ENCODE results near the gene PASK. TPM values are rescaled to one million over a fixed set of nuclear protein-coding genes. Genes with fewer than 3 reads are reported as not detected.
"Not testable (repeated sequence)": the region's sequence is repeated elsewhere in the genome, so short reads cannot be mapped to it uniquely, and the experiment has no call there.

PASK gene
- total RNA-seq, 8 experiments from 2014 or later, result 1.8 to 21.1 (median 11.0) TPM

GRCh38 chr2:241111440-241111805 lies 37.8 kb downstream of the PASK start:
- Histone ChIP-seq H3K4me3 (no peak overlapping the region), H3K27ac (no peak overlapping the region), H3K4me1 (replicated peaks in 1 of 2) (no peaks in the 10 kb centered on the region)
- ATAC-seq (replicated peaks in 6 of 8), result no peak
- 80 to 100% (median 96%) methylated on average over 1 to 4 of the region's 9 CpGs; no CpG with 5 or more reads in 3 of the 10 experiments for WGBS, 10 experiments
- in situ Hi-C loops (cut with MboI; ENCODE audit: low pct_unique_long_range_greater_than_20kb in 2 of 9, low sequenced_read_pairs in 9 of 9, unreplicated experiment in 9 of 9), result no loop called here

DNA sequence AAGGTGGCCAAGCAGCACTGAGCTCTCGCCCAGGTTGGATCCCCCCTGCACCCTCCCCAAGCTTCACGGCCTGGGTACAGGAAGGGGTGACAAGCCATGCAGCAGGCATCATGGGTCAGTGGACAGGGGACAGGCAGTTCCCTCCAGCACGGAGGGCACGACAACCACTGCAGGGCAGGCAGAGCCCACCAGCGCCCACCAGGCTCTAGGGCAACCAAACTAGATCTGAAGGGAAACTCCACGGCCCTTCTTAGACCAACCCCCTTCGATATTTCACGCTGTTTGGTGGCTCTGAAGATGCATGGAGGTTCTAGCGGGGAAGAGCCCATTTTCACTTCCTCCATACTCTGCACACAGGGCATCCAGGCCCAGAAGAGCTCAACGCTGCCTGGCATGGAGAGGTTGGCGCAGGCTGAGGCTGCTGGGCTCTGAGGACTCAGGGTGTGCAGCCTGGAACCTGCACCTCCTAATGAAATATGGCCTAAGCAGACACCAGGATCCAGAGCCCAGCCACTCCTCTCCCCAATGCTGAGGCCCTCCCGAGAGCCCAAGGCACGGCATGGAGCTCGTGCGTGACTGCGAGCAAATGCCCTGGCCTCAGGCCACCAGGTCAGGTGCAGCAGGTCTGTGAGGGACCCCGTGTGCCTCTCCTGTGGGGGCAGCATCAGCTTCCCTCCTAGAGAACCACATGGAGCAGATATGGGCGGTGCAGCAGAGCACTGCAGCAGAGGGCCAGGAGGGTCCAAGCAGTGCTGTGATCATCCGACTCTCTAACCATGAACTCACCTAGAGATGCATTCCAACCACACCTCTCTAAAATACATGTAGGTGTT lies 38.4 kb downstream of the PASK start:
- Histone ChIP-seq H3K27ac (no peak overlapping the region), H3K4me1 (replicated peaks in 1 of 2) (no peaks in the 10 kb centered on the region), H3K4me3 (no peak overlapping the region)
- in situ Hi-C loops (cut with MboI; ENCODE audit: low pct_unique_long_range_greater_than_20kb in 2 of 9, low sequenced_read_pairs in 9 of 9, unreplicated experiment in 9 of 9), result no loop called here
- no peak for ATAC-seq (replicated peaks in 6 of 8)
- WGBS, 10 experiments, result 75 to 100% (median 90%) methylated on average over 1 to 5 of the region's 19 CpGs; no CpG with 5 or more reads in 5 of the 10 experiments

DNA sequence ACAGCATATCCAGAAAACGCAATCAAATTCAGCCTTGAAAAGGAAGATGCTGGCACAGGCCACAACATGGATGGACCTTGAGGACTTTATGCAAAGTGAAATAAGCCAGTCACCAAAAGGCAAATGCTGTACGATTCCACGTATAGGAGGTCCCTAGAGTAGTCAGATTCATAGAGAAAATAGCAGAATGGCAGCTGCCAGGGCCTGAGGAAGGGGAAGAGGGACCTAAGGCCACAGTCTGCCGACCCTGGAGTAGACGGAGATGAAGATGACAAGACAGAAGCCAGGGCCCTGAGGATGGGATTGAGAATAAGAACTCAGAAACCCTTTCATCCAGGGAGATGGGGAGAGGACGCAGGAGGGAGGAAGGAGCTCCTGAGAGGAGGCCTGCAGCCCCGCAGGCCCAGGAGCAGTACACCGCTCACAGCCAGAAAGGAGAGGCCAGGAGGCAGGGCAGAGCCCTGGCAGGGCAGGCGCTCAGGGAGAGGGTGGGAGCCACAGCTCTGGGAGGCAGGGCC lies 39.1 kb downstream of the PASK start:
- 40 to 100% (median 91%) methylated on average over 1 to 5 of the region's 9 CpGs; no CpG with 5 or more reads in 1 of the 10 experiments for WGBS, 10 experiments
- in situ Hi-C loops (cut with MboI; ENCODE audit: low pct_unique_long_range_greater_than_20kb in 2 of 9, low sequenced_read_pairs in 9 of 9, unreplicated experiment in 9 of 9), result no loop called here
- H3K4me3 ChIP-seq, result no peak overlapping the region
- ATAC-seq (replicated peaks in 6 of 8), result no peak
- no peaks in the 10 kb centered on the region for H3K4me1 ChIP-seq (replicated peaks in 1 of 2)
- H3K27ac ChIP-seq, result no peak overlapping the region

DNA sequence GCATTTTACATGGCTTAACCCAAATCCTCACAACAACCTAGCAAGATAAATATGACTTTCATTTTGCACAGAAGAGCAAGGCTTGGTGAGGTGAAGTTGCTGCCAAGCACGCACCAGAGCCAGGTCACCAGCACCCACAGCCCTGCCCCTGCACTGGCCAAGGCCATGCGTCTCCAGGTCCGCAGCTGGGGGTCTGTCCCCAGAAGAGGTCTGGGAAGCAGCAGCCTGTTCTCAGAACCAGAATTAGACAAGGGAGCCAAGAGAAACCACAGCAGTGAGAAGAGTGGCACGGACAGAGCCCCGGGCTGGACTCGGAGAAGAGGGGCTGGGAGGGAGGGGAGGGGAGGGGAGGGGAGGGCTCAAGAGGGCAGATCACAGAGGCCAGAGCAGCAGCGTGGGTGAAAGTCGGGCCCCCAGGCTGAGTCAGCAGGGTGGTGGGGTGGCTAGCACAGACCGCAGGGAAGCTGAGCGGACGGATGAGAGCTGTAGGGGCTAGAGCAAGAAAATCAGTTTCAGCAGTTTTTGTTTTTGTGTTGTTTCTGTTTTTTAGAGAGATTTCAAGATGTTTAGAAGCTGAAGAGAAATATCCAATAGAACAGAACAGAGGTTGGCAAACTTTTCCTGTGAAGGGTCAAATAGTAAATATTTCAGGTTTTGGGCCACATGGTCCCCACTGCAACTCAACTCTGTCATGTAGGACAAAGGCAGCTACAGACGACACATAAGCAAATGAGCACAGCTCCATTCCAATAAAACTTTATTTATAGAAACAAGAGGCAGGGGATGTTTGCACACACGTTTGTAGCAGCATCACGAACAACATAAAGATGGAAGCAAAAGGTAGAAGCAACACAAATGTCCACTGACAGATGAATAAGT lies 39.8 kb downstream of the PASK start:
- in situ Hi-C loops (cut with MboI; ENCODE audit: low pct_unique_long_range_greater_than_20kb in 2 of 9, low sequenced_read_pairs in 9 of 9, unreplicated experiment in 9 of 9), result no loop called here
- H3K4me3 ChIP-seq, result no peak overlapping the region
- no peaks in the 10 kb centered on the region for H3K4me1 ChIP-seq (replicated peaks in 1 of 2)
- no peak overlapping the region for H3K27ac ChIP-seq
- 81 to 100% (median 87%) methylated on average over 1 to 6 of the region's 14 CpGs; no CpG with 5 or more reads in 1 of the 10 experiments for WGBS, 10 experiments
- ATAC-seq (replicated peaks in 6 of 8), result no peak

DNA sequence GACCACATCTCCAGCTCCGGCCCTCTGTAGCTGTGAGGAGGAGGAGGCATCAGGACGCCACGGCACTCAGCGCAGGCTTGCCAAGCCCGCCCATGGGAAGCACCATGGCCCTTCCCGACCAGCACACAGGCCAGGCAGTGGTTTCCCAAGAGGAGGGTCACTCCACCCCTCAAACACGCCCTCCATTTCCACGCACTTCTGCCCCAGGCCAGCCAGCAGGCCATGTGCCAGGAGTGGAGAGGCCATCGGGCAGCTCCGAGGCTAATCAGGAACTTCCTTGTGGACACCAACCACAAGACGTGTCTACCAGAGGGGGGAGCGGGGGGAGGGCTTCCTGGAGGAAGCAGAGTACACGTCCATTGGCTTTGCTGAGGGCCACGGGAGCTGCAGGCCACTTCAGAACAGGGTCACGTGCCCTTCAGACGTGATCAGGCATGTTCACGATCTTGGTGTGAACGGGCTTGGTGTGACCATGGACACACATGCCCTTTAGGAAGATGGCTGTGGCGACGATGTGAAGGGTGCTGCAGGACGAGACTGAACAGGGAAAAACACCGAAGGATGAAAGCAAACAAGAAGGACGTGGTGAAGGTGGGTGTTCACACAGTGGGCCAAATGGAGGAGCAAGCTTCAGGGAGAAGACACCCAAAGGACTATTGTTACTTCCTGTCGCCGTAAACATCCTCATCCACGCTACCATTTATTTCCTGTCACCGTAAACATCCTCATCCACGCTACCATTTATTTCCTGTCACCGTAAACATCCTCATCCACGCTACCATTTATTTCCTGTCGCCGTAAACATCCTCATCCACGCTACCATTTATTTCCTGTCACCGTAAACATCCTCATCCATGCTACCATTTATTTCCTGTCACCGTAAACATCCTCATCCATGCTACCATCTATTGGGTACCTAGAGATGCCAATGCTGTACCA lies 40.7 kb downstream of the PASK start:
- no peak for ATAC-seq (replicated peaks in 6 of 8)
- Histone ChIP-seq H3K27ac (no peak overlapping the region), H3K4me1 (replicated peaks in 1 of 2) (peaks cover 2% of the 10 kb centered on the region in 2 donors), H3K4me3 (no peak overlapping the region)
- in situ Hi-C loops (cut with MboI; ENCODE audit: low pct_unique_long_range_greater_than_20kb in 2 of 9, low sequenced_read_pairs in 9 of 9, unreplicated experiment in 9 of 9), result no loop called here
- WGBS, 10 experiments, result 89 to 100% (median 92%) methylated on average over 1 to 9 of the region's 35 CpGs; no CpG with 5 or more reads in 3 of the 10 experiments

DNA sequence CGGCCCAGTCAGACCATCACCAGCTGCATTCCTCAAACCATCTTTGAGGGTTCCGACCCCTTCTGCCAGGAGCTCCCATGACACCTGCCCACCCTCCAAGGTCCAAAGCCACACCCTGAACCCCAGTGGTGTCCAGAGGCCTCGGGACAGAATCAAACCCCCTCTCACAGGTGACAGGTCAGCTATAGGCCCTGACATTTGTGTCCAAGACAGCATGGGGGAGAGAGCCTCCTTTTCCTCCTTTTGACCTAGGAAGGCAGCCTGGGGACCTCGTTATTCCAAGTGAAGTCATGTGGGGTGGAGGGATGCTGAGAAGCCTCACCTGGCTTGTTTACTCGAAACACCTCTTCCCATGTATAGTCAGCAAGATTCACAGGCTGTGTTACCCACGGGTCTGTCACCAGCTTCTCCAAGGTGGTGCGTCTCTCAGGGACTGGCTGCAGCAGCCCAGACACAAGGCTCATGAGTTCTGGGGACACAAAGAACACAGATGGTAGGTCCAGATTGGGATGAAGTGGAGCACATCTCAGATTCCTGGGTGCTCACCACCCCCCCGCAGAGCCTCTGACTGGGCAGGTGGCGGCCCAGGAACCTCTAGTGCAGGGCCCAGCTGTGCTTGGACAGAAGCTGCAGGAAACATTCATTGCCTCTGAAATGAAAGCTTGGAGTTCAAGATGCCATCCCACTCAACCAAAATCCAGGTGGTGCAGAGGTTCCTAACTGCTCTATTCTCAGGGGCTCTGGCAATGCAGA lies 42.1 kb downstream of the PASK start:
- peaks cover 7 to 8% of the 10 kb centered on the region in 2 donors for H3K4me1 ChIP-seq (replicated peaks in 1 of 2)
- H3K27ac ChIP-seq, result no peak overlapping the region
- ATAC-seq (replicated peaks in 6 of 8), result no peak
- no peak overlapping the region for H3K4me3 ChIP-seq
- in situ Hi-C loops (cut with MboI; ENCODE audit: low pct_unique_long_range_greater_than_20kb in 2 of 9, low sequenced_read_pairs in 9 of 9, unreplicated experiment in 9 of 9), result no loop called here
- 100% methylated on average over 1 to 3 of the region's 9 CpGs; no CpG with 5 or more reads in 5 of the 10 experiments for WGBS, 10 experiments

- WGBS, 10 experiments, result 0 to 71% (median 50%) methylated on average over 1 of the region's 3 CpGs; no CpG with 5 or more reads in 7 of the 10 experiments
- no peak for ATAC-seq (replicated peaks in 6 of 8)
- in situ Hi-C loops (cut with MboI; ENCODE audit: low pct_unique_long_range_greater_than_20kb in 2 of 9, low sequenced_read_pairs in 9 of 9, unreplicated experiment in 9 of 9), result no loop called here
- H3K27ac ChIP-seq, result no peak overlapping the region
- no peak overlapping the region for H3K4me3 ChIP-seq
- peaks cover 13 to 15% of the 10 kb centered on the region in 2 donors for H3K4me1 ChIP-seq (replicated peaks in 1 of 2)
Observed at GRCh38 chr2:241105641-241106040, 43.6 kb downstream of the PASK start.

DNA sequence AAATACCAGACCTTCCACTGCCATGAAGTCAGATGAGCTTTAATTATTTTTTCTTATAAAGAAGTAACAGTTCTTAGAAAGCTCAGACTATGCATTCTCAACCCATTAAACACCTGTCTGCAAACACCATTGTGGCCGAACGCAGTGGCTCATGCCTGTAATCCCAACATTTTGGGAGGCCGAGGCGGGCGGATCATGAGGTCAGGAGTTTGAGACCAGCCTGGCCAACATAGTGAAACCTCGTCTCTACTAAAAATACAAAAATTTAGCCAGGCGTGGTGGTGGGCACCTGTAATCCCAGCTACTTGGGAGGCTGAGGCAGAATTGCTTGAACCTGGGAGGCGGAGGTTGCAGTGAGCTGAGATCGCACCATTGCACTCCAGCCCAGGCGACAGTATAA lies 44.7 kb downstream of the PASK start:
- WGBS, 10 experiments, result 90 to 100% (median 98%) methylated on average over 2 to 9 of the region's 10 CpGs; no CpG with 5 or more reads in 3 of the 10 experiments
- in situ Hi-C loops (cut with MboI; ENCODE audit: low pct_unique_long_range_greater_than_20kb in 2 of 9, low sequenced_read_pairs in 9 of 9, unreplicated experiment in 9 of 9); H3K27ac ChIP-seq; H3K4me3 ChIP-seq; ATAC-seq (replicated peaks in 6 of 8): not testable (repeated sequence)
- peaks cover 13 to 15% of the 10 kb centered on the region in 2 donors for H3K4me1 ChIP-seq (replicated peaks in 1 of 2)

GRCh38 chr2:241103176-241103595 lies 46.1 kb downstream of the PASK start:
- ATAC-seq (replicated peaks in 6 of 8), result no peak
- Histone ChIP-seq H3K4me1 (replicated peaks in 1 of 2) (peaks cover 13 to 15% of the 10 kb centered on the region in 2 donors), H3K27ac (peak overlapping the region in 1 of 2 donors; percentile 30), H3K4me3 (peak overlapping the region; percentile 76 to 98 (median 95))
- in situ Hi-C loops (cut with MboI; ENCODE audit: low pct_unique_long_range_greater_than_20kb in 2 of 9, low sequenced_read_pairs in 9 of 9, unreplicated experiment in 9 of 9), result no loop called here
- 7 to 57% (median 36%) methylated on average over 2 to 5 of the region's 5 CpGs for WGBS, 10 experiments

DNA sequence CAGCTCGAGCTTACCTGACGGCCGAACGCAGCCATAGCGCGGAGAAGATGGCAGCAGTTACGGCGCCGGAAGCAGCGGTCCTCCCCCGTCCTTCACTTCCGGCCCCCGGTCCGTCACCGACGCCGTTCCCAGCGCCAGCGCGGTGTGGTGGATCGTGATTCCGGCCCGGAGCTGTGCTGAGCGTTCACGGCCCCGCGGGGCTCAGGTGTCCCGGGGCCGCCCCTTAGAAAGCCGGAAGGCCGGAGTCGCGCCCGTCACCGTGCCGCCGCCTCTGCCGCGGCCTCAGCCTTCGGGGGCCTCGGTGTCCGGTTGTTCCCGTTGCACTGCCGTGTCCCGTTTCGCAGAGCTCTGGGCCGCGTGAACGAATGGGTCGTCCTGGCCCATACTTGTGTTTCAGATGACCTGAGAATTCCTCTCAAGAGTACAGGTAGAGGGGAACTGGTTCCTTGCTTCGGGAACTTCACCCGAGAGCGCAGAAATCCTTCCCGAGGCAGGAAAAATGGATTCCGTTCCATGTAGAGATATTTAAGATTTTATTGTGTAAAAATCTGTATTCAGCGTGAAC lies 47.0 kb downstream of the PASK start, which contains the start of gene MTERF4:
MTERF4 (minus strand) TSS at position 49 of the 565 bp plus-strand sequence; CDS start at position 35, 14 bp downstream.
- Histone ChIP-seq H3K4me3 (peak within 1 kb of the TSS; percentile 76 to 98 (median 95)), H3K27ac (peak within 1 kb of the TSS; percentile 60 to 84), H3K4me1 (replicated peaks in 1 of 2) (peaks cover 13 to 15% of the 10 kb centered on the region in 2 donors)
- WGBS, 10 experiments, result 0 to 3% (median 0%) methylated on average over 4 to 30 of the region's 56 CpGs; no CpG with 5 or more reads in 4 of the 10 experiments
- ATAC-seq (replicated peaks in 6 of 8), result peak; percentile 98 to 100 (median 99)
- in situ Hi-C loops (cut with MboI; ENCODE audit: low pct_unique_long_range_greater_than_20kb in 2 of 9, low sequenced_read_pairs in 9 of 9, unreplicated experiment in 9 of 9), result no loop called here

- in situ Hi-C loops (cut with MboI; ENCODE audit: low pct_unique_long_range_greater_than_20kb in 2 of 9, low sequenced_read_pairs in 9 of 9, unreplicated experiment in 9 of 9), result no loop called here
- Histone ChIP-seq H3K4me3 (no peak overlapping the region), H3K27ac (no peak overlapping the region), H3K4me1 (replicated peaks in 1 of 2) (peaks cover 13 to 15% of the 10 kb centered on the region in 2 donors)
- no peak for ATAC-seq (replicated peaks in 6 of 8)
- WGBS, 10 experiments, result 89 to 100% (median 100%) methylated on average over 1 to 5 of the region's 5 CpGs; no CpG with 5 or more reads in 2 of the 10 experiments
Observed at GRCh38 chr2:241099246-241099645, 50.0 kb downstream of the PASK start.

Data from motor neuron (in vitro differentiated cells).